Inflammatory macrophage treated with lipopolysaccharide for 4 hours (primary cell): ENCODE measurements around the gene TSPAN13.

ENCODE experiments used
- DNase-seq: peaks from one replicate; pipeline ENCODE4 v3.0.0-alpha.2; 2020

The TSPAN13 gene

DNA sequence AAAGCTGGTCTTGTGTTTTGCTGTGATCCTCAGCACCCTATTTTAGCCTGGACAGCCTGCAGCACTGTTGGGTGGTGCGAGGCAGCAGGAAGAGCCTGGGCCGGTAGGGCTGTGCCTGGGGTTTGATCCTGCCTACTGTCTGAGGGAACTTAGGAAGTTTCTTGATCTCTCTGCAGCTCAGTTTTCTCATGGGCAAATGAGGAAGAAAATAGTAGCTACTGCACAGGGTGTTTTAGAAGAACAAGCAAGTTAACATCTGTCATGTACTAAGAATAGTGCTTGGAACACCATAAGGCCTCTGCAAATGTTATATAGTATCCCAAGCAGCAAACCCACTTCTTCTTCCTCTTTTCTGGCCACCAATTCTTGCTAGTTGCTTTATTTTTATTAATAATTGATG lies 63.3 kb downstream of the TSPAN13 start:
- peak; percentile 37 for DNase-seq

GRCh38 chr7:16817536-16817935 lies 64.0 kb downstream of the TSPAN13 start:
- no peak for DNase-seq

GRCh38 chr7:16818732-16819131 lies 65.2 kb downstream of the TSPAN13 start:
- no peak for DNase-seq

GRCh38 chr7:16822029-16822428 lies 68.5 kb downstream of the TSPAN13 start:
- no peak for DNase-seq

DNA sequence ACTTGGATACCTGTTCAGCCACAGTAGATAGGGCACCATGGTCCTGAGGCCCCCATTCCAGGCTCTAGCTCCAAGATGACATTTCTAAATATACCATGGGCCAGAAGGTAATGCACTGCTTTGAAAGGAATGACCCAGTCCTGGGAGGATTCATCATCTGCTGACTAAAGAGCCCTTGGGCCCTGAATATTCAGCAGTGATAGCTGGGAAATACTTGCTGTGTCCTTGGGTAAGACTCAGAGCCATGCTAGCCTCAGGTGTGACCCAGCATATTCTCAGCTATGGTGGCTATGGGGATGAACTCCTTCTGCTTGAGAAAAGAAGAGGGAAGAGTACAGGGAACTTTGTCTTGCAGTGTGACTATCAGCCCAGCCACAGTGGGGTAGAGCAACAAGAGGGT lies 72.5 kb downstream of the TSPAN13 start:
- DNase-seq: no peak

DNA sequence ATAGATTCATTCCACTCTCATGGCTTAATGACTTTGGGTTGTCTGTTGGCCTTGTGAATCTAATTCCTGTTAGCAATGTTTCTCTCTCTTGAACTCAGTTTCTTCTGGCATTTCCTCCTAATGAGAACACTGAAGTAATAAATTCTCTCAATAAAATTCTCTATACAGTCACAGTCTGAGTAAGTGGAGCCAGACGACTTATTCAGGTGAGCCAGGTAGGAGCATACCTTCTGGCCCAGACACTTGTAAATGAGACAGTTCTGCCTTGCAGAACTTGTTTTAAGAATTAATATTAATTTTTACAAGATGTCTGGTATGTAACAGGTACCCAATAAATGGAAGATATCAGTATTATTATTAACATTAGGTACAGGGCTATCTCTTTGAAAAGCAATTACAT lies 79.8 kb downstream of the TSPAN13 start:
- no peak for DNase-seq
